GM12864 (cell line): ENCODE data around the gene OR10AD1.

ENCODE experiments used
- DNase-seq: peaks from one replicate; pipeline ENCODE4 v3.0.0-alpha.2; 2011; ENCODE audit warnings: low read depth
- H3K4me3 ChIP-seq: 2 replicates; pipeline ENCODE4 v1.5.1; 2011; ENCODE audit warnings: mild to moderate bottlenecking, low read depth, low read length, control low read depth
- TF ChIP-seq, protein P1 (sequence below): IDR thresholded peaks from 2 replicates; pipeline ENCODE4 v1.5.1; 2011; ENCODE audit warnings: low read depth, mild to moderate bottlenecking, moderate library complexity, low read length, control low read depth, inconsistent platforms; ENCODE audit errors: missing control alignments

Gene OR10AD1

DNA sequence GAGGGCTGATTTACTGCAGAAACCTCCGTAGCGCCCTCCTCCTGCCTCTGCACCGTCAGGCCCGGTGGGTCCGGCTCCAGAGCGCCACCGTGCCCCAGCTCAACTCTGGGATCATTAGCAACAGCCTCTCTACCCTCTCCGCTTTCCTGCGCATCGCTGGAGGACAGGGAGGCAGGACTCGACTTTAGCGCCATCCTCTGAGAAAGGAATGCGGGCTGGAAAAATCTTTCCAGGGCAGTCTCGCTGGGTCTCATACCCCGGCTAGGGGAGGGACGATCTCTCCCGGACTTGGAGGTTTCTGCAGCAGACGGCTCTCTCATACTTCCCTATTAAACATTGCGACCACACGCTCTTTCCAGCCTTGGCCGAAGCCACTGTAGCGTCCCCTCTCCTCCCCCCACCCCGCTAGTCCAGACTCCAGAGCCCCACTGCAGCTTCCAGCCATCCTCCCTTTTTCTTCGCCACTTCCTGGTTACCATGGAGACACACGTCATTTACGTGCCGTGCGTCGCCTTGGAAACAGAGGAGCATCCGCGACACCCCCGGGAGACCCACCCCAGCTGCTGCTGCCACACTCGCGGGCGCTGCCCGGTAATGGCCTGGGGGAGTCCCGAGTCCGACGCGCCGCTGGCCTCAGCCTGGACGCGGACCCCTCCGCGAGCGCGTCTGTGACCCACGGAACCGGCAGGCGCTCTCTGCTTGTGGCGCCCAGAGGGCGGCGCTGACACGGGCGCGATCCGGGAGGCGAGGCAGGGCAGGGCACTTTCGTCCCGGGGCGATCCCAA lies 19.8 kb downstream of the OR10AD1 start, which contains the start of gene CCDC184:
Gene CCDC184 (plus strand): TSS at position 554 of the 785 bp plus-strand sequence. CDS start 479 bp downstream, outside the sequence.
- TF ChIP-seq, protein P1, sequence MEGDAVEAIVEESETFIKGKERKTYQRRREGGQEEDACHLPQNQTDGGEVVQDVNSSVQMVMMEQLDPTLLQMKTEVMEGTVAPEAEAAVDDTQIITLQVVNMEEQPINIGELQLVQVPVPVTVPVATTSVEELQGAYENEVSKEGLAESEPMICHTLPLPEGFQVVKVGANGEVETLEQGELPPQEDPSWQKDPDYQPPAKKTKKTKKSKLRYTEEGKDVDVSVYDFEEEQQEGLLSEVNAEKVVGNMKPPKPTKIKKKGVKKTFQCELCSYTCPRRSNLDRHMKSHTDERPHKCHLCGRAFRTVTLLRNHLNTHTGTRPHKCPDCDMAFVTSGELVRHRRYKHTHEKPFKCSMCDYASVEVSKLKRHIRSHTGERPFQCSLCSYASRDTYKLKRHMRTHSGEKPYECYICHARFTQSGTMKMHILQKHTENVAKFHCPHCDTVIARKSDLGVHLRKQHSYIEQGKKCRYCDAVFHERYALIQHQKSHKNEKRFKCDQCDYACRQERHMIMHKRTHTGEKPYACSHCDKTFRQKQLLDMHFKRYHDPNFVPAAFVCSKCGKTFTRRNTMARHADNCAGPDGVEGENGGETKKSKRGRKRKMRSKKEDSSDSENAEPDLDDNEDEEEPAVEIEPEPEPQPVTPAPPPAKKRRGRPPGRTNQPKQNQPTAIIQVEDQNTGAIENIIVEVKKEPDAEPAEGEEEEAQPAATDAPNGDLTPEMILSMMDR, result peak; percentile 60
- no peak for DNase-seq
- peak within 1 kb of the TSS; percentile 69 for H3K4me3 ChIP-seq

DNA sequence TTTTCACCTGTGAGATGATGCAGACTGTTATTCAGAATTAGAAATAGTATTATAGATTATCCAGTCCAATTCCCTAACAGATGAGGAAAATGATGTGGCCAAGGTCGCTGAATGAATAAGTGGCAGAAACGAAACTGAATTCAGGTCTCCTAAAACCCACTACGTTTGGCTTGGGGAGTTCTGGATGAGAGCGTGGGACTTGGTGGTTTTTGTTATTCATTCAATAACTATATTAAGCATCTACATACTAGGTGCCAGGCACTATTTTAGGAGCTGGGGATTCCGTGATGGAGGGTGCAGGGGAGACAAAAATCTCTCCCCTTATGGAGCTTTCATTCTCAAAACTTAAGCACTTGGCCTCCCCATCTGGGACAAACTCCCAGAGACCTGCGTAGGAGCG lies 20.5 kb downstream of the OR10AD1 start:
- H3K4me3 ChIP-seq, result peak overlapping the region; percentile 69
- no peak for DNase-seq
- TF ChIP-seq, protein P1, result no peak

DNA sequence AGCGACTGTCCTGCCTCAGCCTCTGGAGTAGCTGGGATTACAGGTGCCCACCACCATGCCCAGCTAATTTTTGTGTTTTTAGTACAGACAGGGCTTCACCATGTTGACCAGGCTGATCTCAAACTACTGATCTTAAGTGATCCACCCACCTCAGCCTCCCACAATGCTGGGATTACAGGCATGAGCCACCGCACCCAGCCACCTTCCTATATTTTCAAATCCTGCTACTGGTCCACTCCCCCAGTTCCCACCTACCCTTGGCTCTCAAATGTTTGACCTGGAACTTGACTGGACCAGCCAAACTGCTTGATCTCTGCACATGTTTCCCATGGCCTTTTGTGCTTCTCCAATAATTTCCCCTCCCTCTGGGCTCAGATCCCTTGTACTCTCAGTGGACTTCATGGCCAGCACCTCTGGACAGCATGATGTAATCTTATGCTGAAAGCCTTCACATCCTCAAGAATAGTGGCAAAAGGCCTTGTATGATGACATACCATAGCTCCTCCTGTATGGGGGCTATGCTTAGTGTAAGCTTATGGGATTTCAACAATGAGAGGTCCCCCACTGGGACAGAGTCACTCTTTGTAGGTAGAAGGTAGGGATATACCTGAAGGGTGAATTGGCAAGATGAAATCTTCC lies 22.1 kb downstream of the OR10AD1 start:
- H3K4me3 ChIP-seq, result no peak overlapping the region
- TF ChIP-seq, protein P1, result no peak
- no peak for DNase-seq

DNA sequence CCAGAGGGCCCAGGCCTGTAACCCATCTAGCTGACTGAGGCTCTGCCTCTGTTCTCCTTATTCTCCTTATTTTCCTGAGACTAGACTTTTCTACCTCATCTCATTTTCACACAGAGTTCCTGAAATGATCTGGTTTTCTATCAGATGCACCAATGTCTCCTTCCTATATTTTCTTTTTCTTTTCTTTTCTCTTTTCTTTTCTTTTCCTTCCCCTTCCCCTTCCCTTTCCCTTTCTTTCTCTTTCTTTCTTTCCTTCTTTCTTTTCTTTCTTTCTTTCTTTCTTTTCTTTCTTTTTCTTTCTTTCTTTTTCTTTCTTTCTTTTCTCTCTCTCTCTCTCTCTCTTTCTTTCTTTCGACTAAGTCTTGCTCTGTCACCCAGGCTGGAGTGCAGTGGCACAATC lies 22.7 kb downstream of the OR10AD1 start:
- H3K4me3 ChIP-seq, result no peak overlapping the region
- no peak for DNase-seq
- TF ChIP-seq, protein P1, result no peak

DNA sequence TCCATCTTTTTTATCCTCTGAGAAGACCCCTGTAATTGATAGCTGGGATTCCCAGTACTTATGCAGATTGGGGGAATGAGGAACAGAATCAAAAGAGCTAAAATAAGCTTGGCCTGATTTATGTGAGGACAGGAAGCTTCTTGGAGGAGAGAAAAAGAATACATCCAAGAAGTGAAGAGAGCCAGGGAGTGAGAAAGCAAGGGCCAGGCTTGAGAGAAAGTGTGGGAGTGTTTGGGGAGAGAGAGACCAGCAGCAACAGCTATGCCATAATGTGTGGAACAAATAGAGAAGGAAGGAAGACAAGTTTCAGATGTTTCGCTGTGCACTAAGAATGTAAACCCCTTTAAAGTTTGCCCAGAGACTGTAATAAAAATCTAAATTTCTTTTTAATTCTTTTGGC lies 23.6 kb downstream of the OR10AD1 start:
- TF ChIP-seq, protein P1, result no peak
- no peak for DNase-seq
- H3K4me3 ChIP-seq, result no peak overlapping the region

DNA sequence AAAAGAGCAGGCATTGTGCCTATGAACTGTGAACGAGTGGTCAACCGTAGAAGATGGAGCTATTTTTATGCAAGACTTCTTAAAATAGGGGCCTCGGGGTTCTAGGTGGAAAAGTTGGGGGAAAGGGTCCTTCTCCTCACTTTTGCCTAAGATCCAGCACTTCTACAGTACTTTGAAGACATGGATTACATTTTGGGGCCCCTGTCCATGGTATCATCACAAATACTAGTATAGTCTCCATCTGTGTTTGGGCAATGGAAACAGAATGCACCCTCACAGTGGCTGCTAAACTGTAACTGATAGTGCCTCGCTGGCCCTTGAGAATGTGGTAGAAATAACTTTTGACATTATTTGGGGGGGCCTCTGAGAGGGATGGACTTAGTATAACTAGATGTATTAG lies 25.1 kb downstream of the OR10AD1 start:
- TF ChIP-seq, protein P1, result no peak
- no peak overlapping the region for H3K4me3 ChIP-seq
- no peak for DNase-seq
